22Rv1 (cell line): Measurements from ENCODE around the gene LZTR1.

ENCODE experiments used
- ZFX ChIP-seq: fragments of 450-650 bp; IDR thresholded peaks from 2 replicates; pipeline ENCODE4 v1.6.1; 2017; ENCODE audit warnings: antibody characterized with exemption, borderline replicate concordance
- TF ChIP-seq, protein P1 (sequence below): fragments of 450-650 bp; IDR thresholded peaks from 2 replicates; pipeline ENCODE4 v1.5.1; 2017; ENCODE audit warnings: mild to moderate bottlenecking

GRCh38 chr22:20953668-20954500, 28.2 kb upstream of the LZTR1 start:
- TF ChIP-seq, protein P1, sequence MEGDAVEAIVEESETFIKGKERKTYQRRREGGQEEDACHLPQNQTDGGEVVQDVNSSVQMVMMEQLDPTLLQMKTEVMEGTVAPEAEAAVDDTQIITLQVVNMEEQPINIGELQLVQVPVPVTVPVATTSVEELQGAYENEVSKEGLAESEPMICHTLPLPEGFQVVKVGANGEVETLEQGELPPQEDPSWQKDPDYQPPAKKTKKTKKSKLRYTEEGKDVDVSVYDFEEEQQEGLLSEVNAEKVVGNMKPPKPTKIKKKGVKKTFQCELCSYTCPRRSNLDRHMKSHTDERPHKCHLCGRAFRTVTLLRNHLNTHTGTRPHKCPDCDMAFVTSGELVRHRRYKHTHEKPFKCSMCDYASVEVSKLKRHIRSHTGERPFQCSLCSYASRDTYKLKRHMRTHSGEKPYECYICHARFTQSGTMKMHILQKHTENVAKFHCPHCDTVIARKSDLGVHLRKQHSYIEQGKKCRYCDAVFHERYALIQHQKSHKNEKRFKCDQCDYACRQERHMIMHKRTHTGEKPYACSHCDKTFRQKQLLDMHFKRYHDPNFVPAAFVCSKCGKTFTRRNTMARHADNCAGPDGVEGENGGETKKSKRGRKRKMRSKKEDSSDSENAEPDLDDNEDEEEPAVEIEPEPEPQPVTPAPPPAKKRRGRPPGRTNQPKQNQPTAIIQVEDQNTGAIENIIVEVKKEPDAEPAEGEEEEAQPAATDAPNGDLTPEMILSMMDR: no peak
- TF ChIP-seq ZFX: no peak
